Tibial artery (tissue), 4 donors: ENCODE measurements around the gene SLC22A3.

Experiments used
- DNase-seq, 2 donors: peaks; one replicate each; pipeline ENCODE4 v3.0.0-alpha.2; 2019
- H3K27ac ChIP-seq, 2 donors: fragments of 200-600 bp; sonication (generic) in 1 of 2; 1 replicate in 1 of 2; 2 replicates in 1 of 2; pipeline ENCODE4 v1.5.1; 2018 to 2019; ENCODE audit warnings: mild to moderate bottlenecking in 1 of 2
- H3K27me3 ChIP-seq, 2 donors: fragments of 200-600 bp; sonication (generic) in 1 of 2; one replicate each; pipeline versions ENCODE4 v1.5.1 to v1.6.0; 2016 to 2019
- H3K36me3 ChIP-seq, 3 donors: fragments of 200-600 bp; sonication (generic) in 2 of 3; one replicate each; pipeline ENCODE4 v1.5.1; 2016 to 2019; ENCODE audit warnings: mild to moderate bottlenecking in 2 of 3
- H3K4me1 ChIP-seq, 4 donors: fragments of 200-600 bp; sonication (generic) in 2 of 4; 1 replicate in 3 of 4; 2 replicates in 1 of 4; pipeline ENCODE4 v1.5.1; 2016 to 2019
- H3K4me3 ChIP-seq, 2 donors: fragments of 200-600 bp; sonication (generic) in 1 of 2; 1 replicate in 1 of 2; 2 replicates in 1 of 2; pipeline ENCODE4 v1.5.1; 2018 to 2019; ENCODE audit warnings: mild to moderate bottlenecking in 2 of 2
- H3K9me3 ChIP-seq, 3 donors: fragments of 200-600 bp; sonication (generic) in 1 of 3; one replicate each; pipeline ENCODE4 v1.5.1; 2016 to 2019
- intact Hi-C: fragments of 100-400 bp; cut with DNase I; formaldehyde crosslinking; loops from one replicate; pipeline ENCODE4 v1.15.0; 2023; ENCODE audit warnings: low total_unique reads
- TF ChIP-seq, protein P1 (sequence below), 2 experiments: fragments of 200-600 bp in 1 of 2; fragments of 450-650 bp in 1 of 2; IDR thresholded peaks; one replicate each; pipeline ENCODE4 v1.5.1; 2017 to 2019; ENCODE audit warnings: antibody characterized with exemption in 2 of 2, mild to moderate bottlenecking in 1 of 2, moderate library complexity in 1 of 2

The SLC22A3 gene

DNA sequence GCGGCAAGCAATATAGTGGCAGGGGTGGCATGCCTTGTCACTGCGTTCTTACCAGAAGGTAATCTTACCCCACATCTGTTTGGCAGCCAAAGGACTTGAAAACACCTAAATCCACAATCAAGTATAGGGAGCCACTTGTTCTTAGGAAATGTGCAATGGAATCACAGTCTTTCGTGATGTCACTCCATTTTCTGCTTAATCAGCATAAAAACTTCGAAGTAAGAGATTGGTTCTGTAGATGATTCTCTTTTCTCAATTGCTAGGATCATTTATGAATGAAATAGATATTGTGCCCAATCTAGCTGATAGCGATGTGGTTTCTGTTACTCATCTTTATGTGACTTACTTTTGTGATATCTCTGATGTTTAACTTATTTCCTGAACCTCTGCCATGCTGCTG, 89.0 kb downstream of the SLC22A3 start:
- Histone ChIP-seq H3K36me3 (no peaks in the 10 kb centered on the region), H3K4me1 (peaks cover 0 to 15% (median under 1%) of the 10 kb centered on the region in 4 donors), H3K27me3 (no peaks in the 10 kb centered on the region), H3K4me3 (no peak overlapping the region), H3K27ac (no peak overlapping the region), H3K9me3 (no peaks in the 10 kb centered on the region)
- TF ChIP-seq, protein P1, sequence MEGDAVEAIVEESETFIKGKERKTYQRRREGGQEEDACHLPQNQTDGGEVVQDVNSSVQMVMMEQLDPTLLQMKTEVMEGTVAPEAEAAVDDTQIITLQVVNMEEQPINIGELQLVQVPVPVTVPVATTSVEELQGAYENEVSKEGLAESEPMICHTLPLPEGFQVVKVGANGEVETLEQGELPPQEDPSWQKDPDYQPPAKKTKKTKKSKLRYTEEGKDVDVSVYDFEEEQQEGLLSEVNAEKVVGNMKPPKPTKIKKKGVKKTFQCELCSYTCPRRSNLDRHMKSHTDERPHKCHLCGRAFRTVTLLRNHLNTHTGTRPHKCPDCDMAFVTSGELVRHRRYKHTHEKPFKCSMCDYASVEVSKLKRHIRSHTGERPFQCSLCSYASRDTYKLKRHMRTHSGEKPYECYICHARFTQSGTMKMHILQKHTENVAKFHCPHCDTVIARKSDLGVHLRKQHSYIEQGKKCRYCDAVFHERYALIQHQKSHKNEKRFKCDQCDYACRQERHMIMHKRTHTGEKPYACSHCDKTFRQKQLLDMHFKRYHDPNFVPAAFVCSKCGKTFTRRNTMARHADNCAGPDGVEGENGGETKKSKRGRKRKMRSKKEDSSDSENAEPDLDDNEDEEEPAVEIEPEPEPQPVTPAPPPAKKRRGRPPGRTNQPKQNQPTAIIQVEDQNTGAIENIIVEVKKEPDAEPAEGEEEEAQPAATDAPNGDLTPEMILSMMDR (IDR thresholded peaks at IDR 0.05), result no peak
- DNase-seq, result no peak
- intact Hi-C loops, result no loop called here

- H3K27me3 ChIP-seq, result no peaks in the 10 kb centered on the region
- H3K27ac ChIP-seq, result no peak overlapping the region
- no peak overlapping the region for H3K4me3 ChIP-seq
- H3K9me3 ChIP-seq, result no peaks in the 10 kb centered on the region
- intact Hi-C loops, result no loop called here
- H3K36me3 ChIP-seq, result no peaks in the 10 kb centered on the region
- DNase-seq, result no peak
- TF ChIP-seq, protein P1 (IDR thresholded peaks at IDR 0.05), result no peak
- peaks cover 0 to 13% (median 0%) of the 10 kb centered on the region in 4 donors for H3K4me1 ChIP-seq
These were observed 89.6 kb downstream of the SLC22A3 start for GRCh38 chr6:160437775-160438174.

- TF ChIP-seq, protein P1 (IDR thresholded peaks at IDR 0.05), result no peak
- Histone ChIP-seq H3K27ac (no peak overlapping the region), H3K4me3 (no peak overlapping the region), H3K36me3 (peaks cover 0 to 6% (median 0%) of the 10 kb centered on the region in 3 donors), H3K27me3 (no peaks in the 10 kb centered on the region), H3K4me1 (peaks cover 0 to 13% (median 0%) of the 10 kb centered on the region in 4 donors), H3K9me3 (no peaks in the 10 kb centered on the region)
- DNase-seq, result no peak
- intact Hi-C loops, result no loop called here
These were observed 90.3 kb downstream of the SLC22A3 start for GRCh38 chr6:160438481-160438880.

DNA sequence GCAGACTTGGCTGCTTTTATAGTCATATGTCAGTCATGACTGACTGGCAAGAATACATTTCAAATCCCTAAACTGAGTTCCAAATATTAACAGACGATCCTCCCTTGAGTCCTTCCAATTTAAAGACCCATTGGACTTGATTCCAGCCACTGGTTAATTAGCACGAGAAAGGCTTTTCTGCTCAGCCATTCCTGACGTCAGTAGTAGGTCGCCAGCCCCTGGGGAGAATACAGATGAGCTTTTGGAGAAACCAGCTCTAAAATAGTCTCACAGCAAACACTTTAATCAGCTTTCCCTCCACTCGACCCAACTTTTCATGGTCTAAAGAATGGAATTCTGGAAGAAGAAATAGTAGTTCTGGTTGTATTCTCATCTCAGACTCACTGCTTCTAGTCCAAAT, 91.6 kb downstream of the SLC22A3 start:
- Histone ChIP-seq H3K36me3 (peaks cover 0 to 16% (median 5%) of the 10 kb centered on the region in 3 donors), H3K27me3 (no peaks in the 10 kb centered on the region), H3K9me3 (no peaks in the 10 kb centered on the region), H3K4me3 (no peak overlapping the region), H3K27ac (peak overlapping the region in 1 of 2 donors; percentile 48), H3K4me1 (peaks cover 0 to 13% (median 0%) of the 10 kb centered on the region in 4 donors)
- TF ChIP-seq, protein P1 (IDR thresholded peaks at IDR 0.05), result no peak
- no peak for DNase-seq
- intact Hi-C loops, result no loop called here

- peaks cover 0 to 16% (median 7%) of the 10 kb centered on the region in 3 donors for H3K36me3 ChIP-seq
- no peak for DNase-seq
- intact Hi-C loops, result no loop called here
- H3K4me3 ChIP-seq, result no peak overlapping the region
- H3K27me3 ChIP-seq, result no peaks in the 10 kb centered on the region
- TF ChIP-seq, protein P1 (IDR thresholded peaks at IDR 0.05), result no peak
- H3K4me1 ChIP-seq, result peaks cover 0 to 13% (median 0%) of the 10 kb centered on the region in 4 donors
- no peak overlapping the region for H3K27ac ChIP-seq
- no peaks in the 10 kb centered on the region for H3K9me3 ChIP-seq
These were observed 94.0 kb downstream of the SLC22A3 start for GRCh38 chr6:160442151-160442550.

- intact Hi-C loops, result no loop called here
- Histone ChIP-seq H3K27ac (no peak overlapping the region), H3K9me3 (no peaks in the 10 kb centered on the region), H3K4me1 (peaks cover 0 to 3% (median 0%) of the 10 kb centered on the region in 4 donors), H3K36me3 (peaks cover 6 to 22% (median 10%) of the 10 kb centered on the region in 3 donors), H3K27me3 (no peaks in the 10 kb centered on the region), H3K4me3 (no peak overlapping the region)
- TF ChIP-seq, protein P1 (IDR thresholded peaks at IDR 0.05), result no peak
- DNase-seq, result no peak
These were observed 97.0 kb downstream of the SLC22A3 start for GRCh38 chr6:160445130-160445529.
